SHP77 (cell line): ENCODE results near the gene CNN2.

Experiments
- DNase-seq, 2 experiments: peaks; one replicate each; lab custom pipeline; 2025; lab: John Stamatoyannopoulos, UW

Gene CNN2

DNA sequence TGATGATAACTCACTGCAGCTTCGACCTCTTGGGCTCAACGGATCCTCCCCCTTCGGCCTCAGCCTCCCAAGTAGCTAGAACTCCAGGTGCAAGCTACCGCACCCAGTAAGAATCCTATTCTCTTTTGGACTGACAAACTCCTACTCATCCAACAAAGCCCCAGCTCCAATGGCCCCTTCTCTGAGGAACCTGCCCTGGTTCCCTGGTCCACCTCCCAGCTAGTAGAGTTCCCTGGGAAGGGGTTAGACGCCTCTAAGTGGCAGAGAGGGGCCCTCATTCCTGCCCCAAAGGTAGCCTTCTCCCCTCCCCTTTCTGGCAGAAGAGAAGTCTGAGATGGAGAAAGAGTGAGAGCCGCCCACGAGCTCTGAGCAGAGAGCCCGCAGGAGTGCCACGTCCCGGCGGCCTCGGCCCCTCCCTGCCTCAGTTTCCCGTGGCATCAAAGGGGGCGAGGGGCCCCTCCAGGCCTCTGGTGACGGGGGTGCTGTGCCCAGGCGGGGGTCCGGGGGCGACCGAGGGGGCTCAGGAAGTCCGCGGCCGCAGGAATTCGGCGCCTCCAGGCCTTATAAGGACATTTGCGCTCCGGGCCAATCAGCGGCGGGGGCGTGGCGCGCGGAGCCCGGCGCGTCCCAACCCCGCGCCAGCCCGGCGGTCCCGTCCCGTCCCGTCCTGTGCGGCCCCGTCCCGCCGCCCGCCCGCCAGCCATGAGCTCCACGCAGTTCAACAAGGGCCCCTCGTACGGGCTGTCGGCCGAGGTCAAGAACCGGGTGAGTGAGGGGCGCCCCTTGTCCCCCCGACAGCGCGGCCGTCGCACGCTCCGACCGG is at the start of gene CNN2:
TSS of gene CNN2 (plus strand) at position 649 of the 823 bp plus-strand sequence. CDS start at position 703, 54 bp downstream.
- DNase-seq = peak in 1 of 2 experiments; percentile 18

DNA sequence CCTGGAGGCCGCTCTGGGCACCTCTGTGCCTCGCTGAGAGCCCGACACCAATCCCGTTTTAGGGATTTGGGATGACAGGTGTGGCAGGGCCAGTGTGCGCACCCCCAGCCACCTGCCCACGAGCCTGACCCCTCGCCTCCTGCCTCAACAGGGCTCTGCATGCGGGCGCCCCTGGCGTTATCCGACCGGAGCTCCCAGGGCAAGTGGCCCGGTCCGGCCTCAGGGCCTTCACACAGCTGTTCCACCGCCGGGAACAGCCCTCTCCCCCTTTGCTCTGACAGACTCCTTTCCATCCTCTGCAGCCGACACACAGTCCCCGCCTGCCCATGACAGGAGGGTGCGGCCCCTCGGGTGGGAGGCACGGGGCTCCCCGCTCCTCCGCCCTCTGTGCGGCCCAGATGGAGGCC is 49.3 kb upstream of the CNN2 start:
- no peak for DNase-seq

DNA sequence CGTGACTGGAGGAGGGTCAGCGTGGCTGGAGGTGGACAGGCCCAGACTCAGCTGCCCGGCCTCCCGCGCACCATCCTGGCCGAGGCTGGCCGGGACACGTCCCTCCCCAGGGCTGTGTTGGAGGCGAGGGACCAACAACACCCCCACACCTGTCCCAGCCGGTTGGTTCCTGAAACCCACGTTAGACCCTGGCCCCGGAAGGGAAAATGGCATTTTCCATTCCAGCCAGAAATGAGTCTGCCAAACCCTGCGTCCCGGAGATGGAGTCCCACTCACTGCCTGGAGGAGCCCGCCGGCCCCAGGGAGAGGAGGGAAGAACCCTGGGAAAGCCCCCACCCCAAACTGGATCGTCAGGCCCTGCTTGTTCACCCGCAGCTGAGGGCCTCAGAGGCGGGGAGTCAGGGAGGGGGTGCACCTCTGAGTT is 47.1 kb upstream of the CNN2 start:
- DNase-seq = no peak

- DNase-seq = no peak
Measured at GRCh38 chr19:980133-980998, 46.0 kb upstream of the CNN2 start.

DNA sequence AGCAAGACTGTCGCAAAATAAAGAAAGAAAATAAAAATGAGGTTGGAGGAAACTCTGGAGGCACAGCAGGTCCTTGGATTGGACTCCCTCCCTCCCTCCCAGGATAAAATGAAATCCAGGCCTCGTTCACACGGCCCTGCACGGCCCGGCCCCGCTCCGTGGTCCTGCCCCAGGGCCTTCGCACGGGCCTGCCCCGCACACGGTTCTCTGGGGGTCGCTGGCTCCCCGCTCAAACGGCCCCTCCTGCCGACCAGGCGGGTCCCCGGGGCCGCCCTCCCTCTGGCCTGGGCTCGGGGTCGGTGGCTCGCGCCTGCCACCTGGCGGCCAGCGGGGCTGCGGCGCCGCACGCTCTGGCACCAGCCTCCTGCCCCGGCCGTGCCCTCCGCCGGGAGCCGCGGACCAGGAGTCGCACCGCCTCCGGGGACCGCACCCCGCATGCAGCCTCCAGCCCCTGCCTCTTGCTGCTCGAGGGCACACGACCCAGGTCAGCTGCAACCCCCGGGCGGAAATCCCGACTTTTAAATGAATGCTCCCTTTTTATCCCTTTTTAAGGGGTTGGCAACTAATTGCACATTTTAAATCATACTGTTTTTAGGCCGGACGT is 43.7 kb upstream of the CNN2 start:
- peak in 1 of 2 experiments; percentile 58 for DNase-seq

- DNase-seq = peak; percentile 88 to 89
Measured at GRCh38 chr19:984165-984967, 42.0 kb upstream of the CNN2 start, which contains the start of gene WDR18. Gene WDR18, plus strand, starts transcription at chr19:984345. Its CDS starts 9 bp downstream, at chr19:984354.

- DNase-seq = no peak
Measured at GRCh38 chr19:986083-986482, 40.3 kb upstream of the CNN2 start.

DNA sequence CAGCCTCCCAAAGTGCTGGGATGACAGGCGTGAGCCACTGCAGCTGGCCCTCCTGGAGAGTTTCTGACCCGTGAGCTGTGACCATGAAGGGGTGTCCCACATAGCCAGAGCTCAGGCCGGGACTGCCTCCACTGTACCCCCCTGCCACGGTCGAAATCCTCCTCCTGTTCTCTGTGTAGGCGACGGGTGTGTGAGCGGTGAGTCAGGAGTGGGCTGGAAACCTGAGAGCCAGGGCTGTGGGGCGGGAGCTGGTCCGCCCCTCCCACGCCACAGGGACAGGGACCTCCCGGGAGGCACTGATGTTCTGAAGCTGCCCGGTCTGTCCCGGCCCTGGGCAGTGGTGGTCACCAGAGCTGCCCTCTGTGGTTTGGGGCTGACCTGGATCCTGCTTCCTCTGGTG is 38.3 kb upstream of the CNN2 start:
- no peak for DNase-seq

GRCh38 chr19:988510-988909 is 37.9 kb upstream of the CNN2 start:
- no peak for DNase-seq

DNA sequence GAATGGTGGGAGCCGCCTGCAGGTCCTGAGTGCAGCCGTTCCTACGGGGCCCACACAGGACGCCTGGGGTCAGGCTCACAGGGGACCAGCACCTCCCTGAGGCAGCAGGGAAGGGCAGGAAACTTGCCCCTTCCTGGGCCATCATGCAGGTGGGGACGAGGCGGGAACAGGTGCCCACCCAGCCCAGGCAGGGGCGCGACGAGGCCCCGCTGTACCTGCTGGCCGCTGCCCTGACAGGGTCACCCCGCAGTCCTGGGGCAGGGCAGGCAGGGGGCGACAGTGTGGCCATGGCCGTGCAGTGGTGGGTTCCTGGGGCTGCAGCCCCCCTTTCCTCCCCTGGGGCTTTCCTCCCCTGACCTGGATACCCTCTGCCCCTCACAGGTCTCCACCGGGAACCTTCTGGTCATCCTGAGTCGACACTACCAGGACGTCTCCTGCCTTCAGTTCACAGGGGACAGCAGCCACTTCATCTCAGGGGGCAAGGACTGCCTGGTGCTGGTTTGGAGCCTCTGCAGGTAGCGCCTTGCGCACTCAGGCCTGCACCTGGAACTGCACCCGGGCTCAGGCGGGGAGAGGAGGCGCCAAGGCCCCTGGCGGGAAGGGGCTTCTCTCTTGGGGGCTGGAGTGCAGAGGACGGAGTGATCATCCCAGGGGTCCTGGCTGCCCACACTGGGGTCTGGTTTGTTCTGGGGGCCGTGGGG is 36.9 kb upstream of the CNN2 start:
- no peak for DNase-seq

DNA sequence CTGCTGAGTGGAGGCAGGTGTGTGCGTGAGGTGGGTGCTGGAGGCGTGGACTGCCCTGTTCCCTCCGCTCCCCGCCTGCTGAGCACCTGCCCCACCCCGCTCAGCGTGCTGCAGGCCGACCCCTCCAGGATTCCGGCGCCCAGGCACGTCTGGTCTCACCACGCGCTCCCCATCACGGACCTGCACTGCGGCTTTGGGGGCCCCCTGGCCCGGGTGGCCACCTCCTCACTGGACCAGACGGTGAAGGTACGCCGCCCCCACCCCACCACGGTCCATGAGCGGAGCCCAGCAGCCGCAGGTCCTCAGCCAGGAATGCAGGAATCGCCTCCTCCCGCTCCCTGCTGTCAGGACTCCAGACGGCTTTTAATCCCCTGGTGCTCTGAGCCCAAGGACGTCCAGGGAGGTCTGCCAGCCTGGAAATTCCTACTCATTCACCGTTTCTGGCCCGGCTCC is 36.3 kb upstream of the CNN2 start:
- no peak for DNase-seq

- no peak for DNase-seq
Measured at GRCh38 chr19:990746-991145, 35.7 kb upstream of the CNN2 start.

GRCh38 chr19:991174-991931 is 35.1 kb upstream of the CNN2 start:
- DNase-seq = no peak

- DNase-seq = no peak
Measured at GRCh38 chr19:991932-992669, 34.3 kb upstream of the CNN2 start.

DNA sequence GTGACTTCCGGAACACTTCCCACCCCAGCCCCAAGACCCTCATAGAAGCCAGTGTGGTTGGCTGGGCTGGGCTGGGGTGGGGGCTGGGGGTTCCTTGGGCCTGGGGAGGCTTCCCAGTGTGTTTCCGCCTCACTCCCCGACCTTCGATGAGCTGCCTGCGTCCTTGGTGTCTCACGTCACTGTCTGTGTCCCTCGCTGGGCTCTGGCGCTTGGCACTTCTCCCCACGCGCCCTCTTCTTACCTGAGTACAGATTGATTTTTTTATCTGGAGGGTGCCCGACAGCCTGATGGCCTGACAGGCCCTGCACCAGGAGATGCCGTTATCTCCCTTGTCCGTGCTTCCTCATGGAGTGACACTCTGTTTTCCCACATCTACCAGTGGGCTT is 33.7 kb upstream of the CNN2 start:
- DNase-seq = no peak

GRCh38 chr19:993361-993830 is 33.0 kb upstream of the CNN2 start:
- no peak for DNase-seq

DNA sequence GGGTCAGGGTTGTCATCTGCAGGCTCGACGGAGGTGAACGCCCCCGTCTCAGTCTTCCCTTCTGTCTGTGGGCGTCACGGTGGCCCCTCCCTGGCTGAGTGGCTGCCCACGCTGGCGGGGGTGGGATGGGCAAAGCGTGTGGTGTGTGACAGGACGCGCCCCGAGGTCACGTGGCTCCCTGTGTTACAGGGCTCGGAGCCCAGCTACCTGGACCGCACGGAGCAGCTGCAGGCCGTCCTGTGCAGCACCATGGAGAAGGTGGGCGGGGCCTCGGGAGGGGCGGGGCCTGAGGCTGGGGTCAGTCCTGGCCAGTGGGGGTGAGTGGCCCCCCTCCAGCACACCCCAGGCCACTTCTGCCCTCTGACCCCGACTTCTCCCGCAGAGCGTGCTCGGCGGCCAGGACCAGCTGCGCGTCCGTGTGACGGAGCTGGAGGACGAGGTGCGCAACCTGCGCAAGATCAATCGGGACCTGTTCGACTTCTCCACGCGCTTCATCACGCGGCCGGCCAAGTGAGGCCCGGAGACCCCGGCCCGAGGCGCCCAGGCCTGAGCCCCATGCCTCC is 32.5 kb upstream of the CNN2 start:
- DNase-seq = no peak

DNA sequence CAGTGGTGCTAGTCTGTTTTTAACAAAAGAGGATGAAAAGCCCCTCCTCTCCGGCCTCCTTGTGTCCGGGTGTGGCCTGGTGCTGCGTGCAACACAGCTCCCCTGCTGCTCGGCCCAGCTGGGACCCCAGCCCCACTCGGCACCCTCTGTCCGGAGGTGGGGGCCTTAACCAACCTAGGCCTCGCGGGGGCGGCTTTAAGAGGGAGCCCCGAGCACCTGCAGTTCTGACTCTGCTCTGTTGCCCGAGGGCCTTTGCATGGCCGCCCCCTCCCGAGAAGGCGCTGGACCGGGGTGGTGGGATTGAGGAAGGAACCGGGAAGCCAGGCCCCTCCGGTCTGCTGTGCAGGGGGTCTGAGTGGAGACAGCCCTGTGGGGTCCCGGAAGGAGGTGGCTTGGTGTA is 31.9 kb upstream of the CNN2 start:
- no peak for DNase-seq
